ENCODE measurements around the gene HPCAL4. TPM values are rescaled to one million over a fixed set of nuclear protein-coding genes. Genes with fewer than 3 reads are reported as not detected.
A peak's percentile ranks its signal among the peaks of the same experiment; 100 is the strongest.

The HPCAL4 gene
- total RNA-seq, 2 donors from 2014 or later = 0.66 to 9.1 TPM

- no peak for TF ChIP-seq CTCF (IDR thresholded peaks at IDR 0.05)
- no peak for TF ChIP-seq POLR2A (IDR thresholded peaks at IDR 0.05)
- H3K4me3 ChIP-seq = no peak overlapping the region
- H3K9me3 ChIP-seq = no peaks in the 10 kb centered on the region
- 82 to 90% methylated on average over 3 of the region's 3 CpGs for WGBS, 2 donors
- no peak for ATAC-seq
- H3K27ac ChIP-seq = no peak overlapping the region
- no peaks in the 10 kb centered on the region for H3K36me3 ChIP-seq (replicated peaks in 1 of 2; ENCODE audit: insufficient read depth in 1 of 2, low read depth in 2 of 2)
- intact Hi-C loops (cut with DNase I) = no loop called here
- no peak for DNase-seq
- no peaks in the 10 kb centered on the region for H3K27me3 ChIP-seq
- H3K4me1 ChIP-seq = peaks cover 25% of the 10 kb centered on the region
Measured at GRCh38 chr1:39673215-39673614, 18.0 kb downstream of the HPCAL4 start.

GRCh38 chr1:39672551-39672947 is 18.7 kb downstream of the HPCAL4 start:
- H3K9me3 ChIP-seq = no peaks in the 10 kb centered on the region
- ATAC-seq (no peak), DNase-seq (peak in 2 of 4 donors; percentile 7 to 45)
- TF ChIP-seq CTCF (IDR thresholded peaks at IDR 0.05) (peak in 6 of 7 experiments; percentile 26 to 42 (median 38)), POLR2A (IDR thresholded peaks at IDR 0.05) (no peak)
- H3K4me1 ChIP-seq = peaks cover 25% of the 10 kb centered on the region
- no peaks in the 10 kb centered on the region for H3K36me3 ChIP-seq (replicated peaks in 1 of 2; ENCODE audit: insufficient read depth in 1 of 2, low read depth in 2 of 2)
- H3K4me3 ChIP-seq = peak overlapping the region in 1 of 2 donors; percentile 9
- intact Hi-C loops (cut with DNase I) = no loop called here
- H3K27me3 ChIP-seq = no peaks in the 10 kb centered on the region
- no peak overlapping the region for H3K27ac ChIP-seq
- 14 to 17% methylated on average over 8 to 12 of the region's 12 CpGs for WGBS, 2 donors

- no peaks in the 10 kb centered on the region for H3K36me3 ChIP-seq (replicated peaks in 1 of 2; ENCODE audit: insufficient read depth in 1 of 2, low read depth in 2 of 2)
- no peaks in the 10 kb centered on the region for H3K9me3 ChIP-seq
- H3K27me3 ChIP-seq = no peaks in the 10 kb centered on the region
- 1 to 4% methylated on average over 24 to 55 of the region's 55 CpGs for WGBS, 2 donors
- H3K4me1 ChIP-seq = peaks cover 25% of the 10 kb centered on the region
- intact Hi-C loops (cut with DNase I) = no loop called here
- peak within 1 kb of the TSS; percentile 9 to 31 for H3K4me3 ChIP-seq
- peak; percentile 55 to 70 (median 61) for DNase-seq
- peak; percentile 76 for ATAC-seq
- H3K27ac ChIP-seq = no peak within 1 kb of the TSS
- TF ChIP-seq POLR2A (IDR thresholded peaks at IDR 0.05) (peak in 2 of 3 donors; percentile 8 to 15), CTCF (IDR thresholded peaks at IDR 0.05) (no peak)
Measured at GRCh38 chr1:39671793-39672550, 19.3 kb downstream of the HPCAL4 start, which contains the start of gene NT5C1A. Gene NT5C1A (minus strand): TSS chr1:39672107. CDS start chr1:39672038, 69 bp downstream.

GRCh38 chr1:39671433-39671792 is 19.8 kb downstream of the HPCAL4 start:
- Histone ChIP-seq H3K9me3 (no peaks in the 10 kb centered on the region), H3K27me3 (no peaks in the 10 kb centered on the region), H3K36me3 (replicated peaks in 1 of 2; ENCODE audit: insufficient read depth in 1 of 2, low read depth in 2 of 2) (no peaks in the 10 kb centered on the region), H3K4me3 (peak overlapping the region; percentile 9 to 31), H3K4me1 (peaks cover 25% of the 10 kb centered on the region), H3K27ac (no peak overlapping the region)
- DNase-seq (peak; percentile 45 to 69 (median 54)), ATAC-seq (peak; percentile 60)
- intact Hi-C loops (cut with DNase I) = no loop called here
- TF ChIP-seq POLR2A (IDR thresholded peaks at IDR 0.05) (no peak), CTCF (IDR thresholded peaks at IDR 0.05) (no peak)
- WGBS, 2 donors = 0 to 6% methylated on average over 3 to 23 of the region's 26 CpGs

GRCh38 chr1:39670689-39671088 is 20.5 kb downstream of the HPCAL4 start:
- ATAC-seq (no peak), DNase-seq (no peak)
- TF ChIP-seq CTCF (IDR thresholded peaks at IDR 0.05) (no peak), POLR2A (IDR thresholded peaks at IDR 0.05) (no peak)
- Histone ChIP-seq H3K27ac (no peak overlapping the region), H3K4me1 (peaks cover 25% of the 10 kb centered on the region), H3K4me3 (no peak overlapping the region), H3K9me3 (no peaks in the 10 kb centered on the region), H3K36me3 (replicated peaks in 1 of 2; ENCODE audit: insufficient read depth in 1 of 2, low read depth in 2 of 2) (no peaks in the 10 kb centered on the region), H3K27me3 (no peaks in the 10 kb centered on the region)
- WGBS, 2 donors = 74 to 78% methylated on average over 1 of the region's 1 CpG
- intact Hi-C loops (cut with DNase I) = no loop called here

Data from body of pancreas (tissue), 4 donors.